GM08714 (cell line): ENCODE measurements around the gene UNC13D.

Experiments
- H3K4me3 ChIP-seq: fragments of 200-500 bp; sonication (Bioruptor generic); 2 replicates; pipeline ENCODE4 v1.5.1; 2014; ENCODE audit warnings: mild to moderate bottlenecking, low read length, inconsistent platforms
- ZNF274 ChIP-seq: IDR thresholded peaks from 2 replicates; pipeline ENCODE4 v1.6.1; 2012; ENCODE audit warnings: mild to moderate bottlenecking, low read depth, low read length

The UNC13D gene

DNA sequence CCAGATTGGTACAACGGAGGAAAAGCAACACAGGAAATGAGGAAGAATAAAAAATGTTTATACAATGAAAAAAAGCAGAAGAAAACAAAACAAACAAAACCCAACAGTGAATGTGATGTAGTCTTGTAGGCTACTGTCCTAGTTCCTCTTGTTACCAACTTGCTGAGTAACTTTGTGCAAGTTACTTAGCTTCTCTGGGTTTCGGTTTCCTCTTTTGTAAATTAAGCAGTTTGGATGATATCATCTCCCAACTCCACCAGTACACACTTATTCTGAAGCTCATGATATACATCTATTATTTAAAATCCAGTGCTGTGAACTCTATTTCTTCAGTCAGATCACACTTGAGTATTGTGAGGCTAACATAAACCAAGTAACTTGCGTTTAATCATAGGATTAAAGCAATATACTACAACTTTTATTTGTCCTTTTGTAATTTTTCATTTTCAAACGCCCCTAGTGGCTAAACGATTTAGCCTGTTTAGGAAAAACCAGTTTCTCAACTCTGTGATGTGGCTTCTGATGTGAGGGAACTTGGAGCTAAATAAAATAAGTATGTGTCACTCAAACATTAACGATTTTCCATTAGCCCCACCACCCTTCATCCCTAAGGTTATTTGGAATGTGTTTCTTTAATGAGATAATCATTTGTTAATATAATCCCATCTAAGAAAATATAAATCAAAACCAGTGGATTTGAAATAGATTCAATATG is 61.0 kb downstream of the UNC13D start:
- H3K4me3 ChIP-seq: peak overlapping the region; percentile 33; the same call in 1 of the 2 replicates
- TF ChIP-seq ZNF274: no peak

DNA sequence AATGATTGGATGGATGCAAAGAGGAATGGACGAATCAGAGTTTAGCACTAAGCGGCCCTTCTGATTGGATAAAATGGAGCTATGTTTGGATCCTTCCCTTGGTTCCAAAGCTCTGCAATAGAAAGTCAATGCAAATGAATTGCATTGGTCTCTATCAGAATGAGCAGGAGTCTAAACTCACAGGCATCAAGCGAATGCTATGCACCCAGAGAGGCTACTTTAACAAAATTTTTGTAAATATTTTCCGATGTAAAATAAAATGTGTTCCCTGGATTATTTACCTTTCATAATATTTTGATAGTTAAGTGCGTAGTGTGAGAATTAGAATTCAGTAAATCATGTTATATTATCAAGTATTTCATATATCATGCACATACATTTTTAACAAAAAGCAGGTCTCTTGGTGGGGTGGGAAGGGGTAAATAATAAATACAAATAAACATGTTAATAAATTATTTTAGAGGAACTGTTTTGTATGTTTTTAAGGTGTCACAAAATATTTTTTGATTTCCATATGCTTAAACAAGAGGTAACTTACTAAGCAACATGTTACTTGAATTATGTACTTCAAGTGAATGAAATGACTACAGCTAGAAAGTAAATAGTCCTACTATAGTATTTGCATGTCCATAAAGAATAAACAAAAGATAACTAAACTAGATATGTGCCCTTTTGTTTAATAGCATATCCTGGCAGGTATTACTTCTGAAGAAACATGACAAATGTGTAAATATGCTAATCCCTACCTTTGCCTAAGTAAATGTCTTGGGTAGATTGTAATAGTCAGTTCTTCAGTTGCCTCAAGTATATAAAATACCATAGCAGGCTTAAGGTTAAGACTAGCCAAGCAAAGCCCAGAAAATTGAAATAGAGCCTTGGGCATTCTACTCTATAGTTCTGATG is 64.0 kb downstream of the UNC13D start:
- no peak overlapping the region for H3K4me3 ChIP-seq
- TF ChIP-seq ZNF274: no peak

DNA sequence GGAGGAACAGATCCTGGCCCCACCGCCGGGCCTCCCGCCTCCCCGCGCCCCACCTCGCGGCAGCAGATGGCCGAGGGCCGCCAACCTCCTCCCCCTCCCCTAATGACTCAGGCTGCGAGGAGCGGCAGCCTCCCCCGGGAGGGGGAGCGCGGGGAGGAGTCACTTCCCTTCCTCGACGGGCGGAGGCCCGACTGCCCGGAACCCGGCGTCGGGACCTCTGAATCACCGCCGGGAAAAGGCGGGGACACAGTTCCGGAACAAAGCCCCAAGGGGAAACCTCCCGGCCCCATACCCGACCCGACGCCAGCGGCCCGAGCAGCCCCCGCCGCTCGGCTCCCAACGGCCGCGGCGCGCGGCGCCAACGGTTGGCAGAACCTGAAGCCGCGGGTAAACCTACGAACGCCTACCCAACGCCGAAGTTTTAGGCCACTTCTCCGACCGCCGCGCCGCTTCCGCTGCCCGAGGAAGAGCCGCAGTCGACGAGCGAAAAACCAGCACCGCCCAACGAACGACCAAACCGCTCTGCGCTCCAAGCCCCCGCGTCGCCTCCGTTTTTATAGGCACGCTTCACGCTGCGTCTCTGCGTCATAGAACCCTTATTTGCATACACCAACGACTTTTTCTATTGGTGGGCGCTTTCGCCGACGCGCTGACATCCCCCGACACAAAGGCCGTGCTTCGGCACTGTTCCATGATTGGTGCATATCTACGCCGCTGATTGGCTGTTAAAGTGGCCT is 64.8 kb downstream of the UNC13D start:
- peak overlapping the region; percentile 92 for H3K4me3 ChIP-seq
- no peak for TF ChIP-seq ZNF274

DNA sequence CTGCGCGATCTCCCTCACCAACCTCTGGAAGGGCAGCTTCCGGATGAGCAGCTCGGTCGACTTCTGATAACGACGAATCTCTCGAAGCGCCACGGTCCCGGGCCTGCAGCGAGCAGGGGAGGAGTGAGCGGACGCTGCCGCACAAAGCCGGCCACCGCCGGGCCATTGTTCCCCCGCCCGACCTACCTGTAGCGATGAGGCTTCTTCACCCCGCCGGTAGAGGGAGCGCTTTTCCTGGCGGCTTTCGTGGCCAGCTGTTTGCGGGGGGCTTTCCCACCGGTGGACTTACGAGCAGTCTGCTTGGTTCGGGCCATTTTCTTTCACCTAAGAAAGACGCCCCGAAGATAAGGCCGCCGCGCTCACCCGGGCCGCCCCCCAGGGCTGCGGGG is 65.3 kb downstream of the UNC13D start:
- TF ChIP-seq ZNF274: no peak
- H3K4me3 ChIP-seq: peak overlapping the region; percentile 92

DNA sequence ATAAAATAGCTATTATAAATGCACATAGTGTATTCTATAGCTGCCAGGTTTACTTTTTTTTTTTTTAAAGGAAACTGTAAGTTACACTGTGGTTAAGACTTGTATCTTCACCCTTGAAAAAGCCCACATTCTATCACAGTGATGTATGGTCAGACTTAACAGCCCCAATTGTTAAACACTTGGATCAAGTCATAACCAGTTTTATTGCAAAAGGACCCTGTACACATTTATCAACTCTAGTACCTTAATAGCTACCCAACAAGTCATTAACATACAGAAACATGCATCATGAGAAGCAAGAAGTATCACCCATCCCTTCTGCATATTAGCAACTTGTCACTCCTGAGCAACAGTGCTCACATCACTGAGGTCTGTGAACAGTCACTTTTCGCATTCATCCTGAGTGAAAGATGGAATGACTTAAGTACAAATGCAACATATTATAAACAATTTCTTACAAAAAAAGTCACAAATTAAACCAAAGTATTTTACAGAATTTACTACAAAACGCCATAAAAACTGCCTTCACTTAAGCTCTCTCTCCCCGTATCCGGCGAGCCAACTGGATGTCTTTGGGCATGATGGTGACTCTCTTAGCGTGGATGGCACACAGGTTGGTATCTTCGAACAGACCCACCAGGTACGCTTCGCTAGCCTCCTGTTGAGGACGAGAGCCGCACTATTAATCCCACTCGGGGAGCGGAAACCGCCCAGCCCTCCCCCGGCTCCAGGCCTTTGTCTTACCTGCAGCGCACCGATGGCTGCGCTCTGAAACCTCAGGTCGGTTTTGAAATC is 65.9 kb downstream of the UNC13D start:
- H3K4me3 ChIP-seq: peak overlapping the region; percentile 92

DNA sequence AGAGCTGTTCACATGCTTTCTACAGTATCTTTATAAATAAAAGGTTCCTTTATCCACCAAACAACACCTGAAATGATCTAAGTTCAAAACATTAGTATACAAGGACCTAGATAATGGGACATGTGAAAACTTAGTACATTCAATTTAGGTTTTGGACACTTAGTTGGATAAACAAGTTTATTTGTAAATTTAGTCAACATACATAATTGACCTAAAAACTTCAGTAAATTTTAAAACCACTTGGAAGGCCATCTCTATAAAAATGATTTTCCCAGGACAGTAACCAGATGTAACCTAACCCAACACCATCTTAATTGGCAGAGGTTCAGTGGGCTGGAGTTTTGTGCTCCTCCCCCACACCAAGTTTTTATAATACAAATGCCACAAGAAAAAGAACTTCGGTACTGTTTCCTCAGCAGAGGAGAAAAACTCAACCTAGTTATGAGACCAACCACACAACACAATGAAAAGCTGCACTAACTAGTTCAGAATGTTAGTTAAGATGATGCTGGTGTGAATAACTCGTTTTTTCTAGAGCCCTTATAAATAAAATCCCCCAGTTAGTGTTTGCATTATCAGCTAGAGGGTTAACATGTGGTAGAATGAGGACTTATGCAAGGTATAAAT is 66.8 kb downstream of the UNC13D start:
- H3K4me3 ChIP-seq: peak overlapping the region; percentile 22; the same call in 1 of the 2 replicates
- TF ChIP-seq ZNF274: no peak
